Stimulated activated CD8-positive, alpha-beta memory T cell treated with anti-CD3 and anti-CD28 coated beads, Interleukin-2, amount 100 ng/mL, for 1 hour (primary cell): Measurements from ENCODE around the gene ZG16B.

ENCODE experiments used
- DNase-seq, 2 donors: peaks; one replicate each; pipeline ENCODE4 v3.0.0-alpha.2; 2020; ENCODE audit warnings: low read depth in 2 of 2

ZG16B gene

GRCh38 chr16:2867987-2868789, 38.1 kb downstream of the ZG16B start:
- peak; percentile 89 to 90 for DNase-seq

DNA sequence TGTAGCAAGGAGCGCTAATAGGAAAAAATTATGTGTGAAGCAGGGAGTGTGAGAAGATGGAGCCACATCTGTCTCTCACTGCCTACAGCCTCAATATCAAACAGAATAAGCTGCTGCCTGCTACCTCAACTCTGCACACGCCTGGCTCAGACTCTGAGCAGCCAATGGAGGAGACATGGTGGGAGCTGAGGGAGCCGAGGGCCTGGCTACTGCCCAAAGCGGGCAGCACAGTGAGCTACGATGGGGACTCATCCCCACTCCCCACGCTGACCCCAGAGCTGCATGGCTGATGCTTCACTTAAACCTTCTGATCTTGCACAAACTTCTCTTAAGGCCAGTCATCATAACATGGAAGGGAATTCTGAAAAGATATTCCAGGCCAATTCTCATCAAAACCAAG, 41.8 kb downstream of the ZG16B start:
- DNase-seq = no peak

DNA sequence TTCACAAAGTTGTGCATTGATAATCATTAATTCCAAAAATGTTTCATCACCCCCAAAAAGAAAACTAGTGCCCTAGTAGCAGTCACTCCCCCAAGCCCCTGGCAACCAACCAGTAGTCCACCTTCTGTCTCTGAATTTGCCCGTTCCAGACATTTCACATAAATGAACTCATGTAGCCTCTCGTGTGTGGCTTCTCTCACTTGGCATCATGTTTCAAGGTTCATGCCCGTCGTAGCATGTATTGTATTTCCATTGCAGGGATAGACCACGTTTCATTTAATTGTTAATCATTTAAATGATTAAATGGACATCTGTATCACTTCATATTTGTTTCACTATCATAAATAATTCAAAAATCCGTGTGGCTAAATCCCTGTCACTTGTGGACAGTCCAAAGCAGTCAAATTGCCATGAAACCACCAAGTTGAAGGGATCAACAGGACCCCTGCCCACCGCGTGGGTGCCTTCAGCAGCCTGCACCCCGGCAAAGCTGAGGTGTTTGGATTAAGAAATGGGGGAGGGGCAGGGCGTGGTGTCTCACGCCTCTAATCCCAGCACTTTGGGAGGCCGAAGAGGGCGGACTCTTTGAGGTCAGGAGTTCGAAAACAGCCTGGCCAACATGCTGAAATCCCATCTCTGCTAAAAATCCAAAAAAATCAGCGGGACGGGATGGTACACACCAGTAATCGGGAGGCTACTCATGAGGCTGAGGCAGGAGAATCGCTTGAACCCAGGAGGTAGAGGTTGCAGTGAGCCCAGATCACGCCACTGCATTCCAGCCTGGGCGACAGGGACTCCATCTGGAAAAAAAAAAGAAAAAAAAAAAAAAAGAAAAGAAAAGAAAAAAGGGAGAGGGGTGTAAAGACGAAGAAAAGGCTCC, 44.2 kb downstream of the ZG16B start:
- no peak for DNase-seq

- peak; percentile 24 to 43 for DNase-seq
Measured at GRCh38 chr16:2874912-2875362, 44.8 kb downstream of the ZG16B start.

DNA sequence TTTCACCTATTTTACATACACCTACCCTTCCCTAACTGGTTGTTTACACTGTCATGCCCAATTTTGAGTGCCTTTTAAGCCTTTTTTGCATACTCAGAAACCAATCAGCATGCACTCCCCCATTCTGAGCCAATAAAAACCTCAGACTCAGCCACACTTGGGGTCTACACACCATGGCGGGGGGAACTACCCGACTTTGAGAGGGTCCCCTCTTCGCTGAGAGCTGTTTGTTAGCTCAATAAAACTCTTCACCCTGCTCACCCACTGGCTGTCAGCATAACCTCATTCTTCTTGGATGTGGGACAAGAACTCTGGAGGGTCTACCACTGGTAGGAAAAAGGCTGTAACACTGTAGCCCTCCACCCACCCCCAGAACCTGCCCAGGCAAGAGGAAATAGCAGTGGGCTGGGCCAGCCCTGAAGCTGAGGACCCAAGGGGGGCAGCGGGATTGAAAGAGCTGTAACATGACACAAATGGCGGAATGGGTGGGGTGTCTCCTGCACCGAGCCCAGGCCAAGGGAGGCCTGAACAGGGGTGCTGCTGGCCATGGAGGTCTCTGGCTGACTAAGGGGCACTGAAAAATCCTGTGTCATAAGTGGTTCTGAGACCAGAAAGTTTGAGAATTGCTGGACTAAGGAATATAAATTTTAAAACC, 49.9 kb downstream of the ZG16B start:
- DNase-seq = no peak
